Omental fat pad (tissue), 4 donors: ENCODE measurements around the gene C20orf173. TPM values are rescaled to one million over a fixed set of nuclear protein-coding genes. Genes with fewer than 3 reads are reported as not detected.

Source experiments
- ATAC-seq: fragments of 150-250 bp; one replicate; pipeline ENCODE4 v1.9.1; 2016; ENCODE audit warnings: mild to moderate bottlenecking, moderate library complexity; ENCODE audit not compliant: low FRiP score
- DNase-seq: peaks from one replicate; pipeline ENCODE4 v3.0.0-alpha.2; 2019; ENCODE audit warnings: low spot score
- CTCF ChIP-seq, 3 donors: fragments of 450-650 bp; IDR thresholded peaks; one replicate each; pipeline ENCODE4 v1.5.1; 2016 to 2017; ENCODE audit warnings: antibody characterized with exemption in 3 of 3, mild to moderate bottlenecking in 3 of 3, moderate library complexity in 2 of 3
- total RNA-seq, 4 donors: library from RNA; depleted of rRNA; stranded (reverse); fragments of >200 nt; gene quantifications; one replicate each; pipeline ENCODE4 v1.1.0, GENCODE V29; 2016

The C20orf173 gene
- not detected for total RNA-seq

- no peak for DNase-seq
- ATAC-seq: no peak
- TF ChIP-seq CTCF (IDR thresholded peaks at IDR 0.05): no peak
These were observed at the start of gene C20orf173 for GRCh38 chr20:35529552-35529951. C20orf173 (minus strand) TSS chr20:35529652; CDS start chr20:35529373, 279 bp downstream.

- DNase-seq (no peak), ATAC-seq (no peak)
- no peak for TF ChIP-seq CTCF (IDR thresholded peaks at IDR 0.05)
These were observed 49.7 kb upstream of the C20orf173 start for GRCh38 chr20:35579196-35579595.

- ATAC-seq (no peak), DNase-seq (no peak)
- no peak for TF ChIP-seq CTCF (IDR thresholded peaks at IDR 0.05)
These were observed 49.0 kb upstream of the C20orf173 start for GRCh38 chr20:35578469-35578868.

- DNase-seq: no peak
These were observed 47.4 kb upstream of the C20orf173 start for GRCh38 chr20:35576816-35577215.

GRCh38 chr20:35575958-35576357 is 46.5 kb upstream of the C20orf173 start:
- no peak for TF ChIP-seq CTCF (IDR thresholded peaks at IDR 0.05)
- DNase-seq: no peak
- ATAC-seq: no peak

More at GRCh38 chr20:35576816-35577215, 47.4 kb upstream of the C20orf173 start:
- ATAC-seq: no peak
- no peak for TF ChIP-seq CTCF (IDR thresholded peaks at IDR 0.05)

- DNase-seq (no peak), ATAC-seq (no peak)
These were observed 43.4 kb upstream of the C20orf173 start for GRCh38 chr20:35572838-35573237.

More at GRCh38 chr20:35572838-35573237, 43.4 kb upstream of the C20orf173 start:
- TF ChIP-seq CTCF (IDR thresholded peaks at IDR 0.05): no peak
